Ovary (tissue), 9 donors: ENCODE results near the gene PHACTR1. TPM values are rescaled to one million over a fixed set of nuclear protein-coding genes. Genes with fewer than 3 reads are reported as not detected.

Experiments
- DNase-seq, 5 donors: peaks; one replicate each; pipeline ENCODE4 v3.0.0-alpha.2; 2019 to 2020
- H3K27ac ChIP-seq, 2 donors: fragments of 200-600 bp; one replicate each; pipeline versions ENCODE4 v1.5.1 to v1.8.0; 2019 to 2022
- H3K27me3 ChIP-seq: fragments of 200-600 bp; one replicate; pipeline ENCODE4 v1.8.0; 2022
- H3K36me3 ChIP-seq: fragments of 200-600 bp; sonication (generic); one replicate; pipeline ENCODE4 v1.5.1; 2019
- H3K4me1 ChIP-seq: one replicate; pipeline ENCODE4 v1.8.1; 2013; ENCODE audit warnings: mild to moderate bottlenecking, moderate library complexity; ENCODE audit not compliant: insufficient read depth
- H3K4me3 ChIP-seq: fragments of 200-600 bp; sonication (generic); one replicate; pipeline ENCODE4 v1.5.1; 2017
- H3K9me3 ChIP-seq, 2 donors: fragments of 200-600 bp in 1 of 2; sonication (generic) in 1 of 2; one replicate each; pipeline versions ENCODE4 v1.5.1 to v1.8.1; 2013 to 2019; ENCODE audit warnings: mild to moderate bottlenecking in 1 of 2, moderate library complexity in 1 of 2
- CTCF ChIP-seq, 3 donors: fragments of 450-650 bp in 2 of 3; fragments of 200-600 bp in 1 of 3; IDR thresholded peaks; one replicate each; pipeline versions ENCODE4 v1.5.1 to v1.8.0; 2016 to 2022; ENCODE audit warnings: antibody characterized with exemption in 3 of 3, mild to moderate bottlenecking in 1 of 3
- EP300 ChIP-seq: sonication (generic); formaldehyde crosslinking; IDR thresholded peaks from one replicate; pipeline ENCODE4 v1.6.1; 2017; ENCODE audit warnings: antibody characterized with exemption
- POLR2A ChIP-seq: fragments of 450-650 bp; IDR thresholded peaks from one replicate; pipeline ENCODE4 v1.6.1; 2017; ENCODE audit warnings: antibody characterized with exemption, mild to moderate bottlenecking, moderate library complexity
- WGBS, 3 donors: extraction: QIAGEN DNeasy Blood & Tissue Kit in 1 of 3; methylation state at CpG; one replicate each; pipeline versions ENCODE4 v1.1.5 to v1.1.7; 2013 to 2017; 5-methylcytosine and 5-hydroxymethylcytosine counted together
- intact Hi-C, 4 donors: fragments of 100-400 bp; cut with DNase I; formaldehyde crosslinking; loops; one replicate each; pipeline versions ENCODE4 v1.11.0 to v1.15.1; 2022 to 2023
- polyA plus RNA-seq, 2 donors: library from polyadenylated mRNA; stranded (reverse); fragments of 200-250 nt in 1 of 2; fragments of 350-450 nt in 1 of 2; fragmentation: Illumina TruSeq in 1 of 2; extraction: RNeasy Lipid Tissue Mini Kit (QIAGEN cat#74804) in 1 of 2; gene quantifications; one replicate each; pipeline ENCODE4 v1.2.3, GENCODE V29; 2013 to 2014
- total RNA-seq, 7 donors: library from RNA; depleted of rRNA in 2 of 7; stranded (reverse); fragments of >200 nt in 2 of 7; fragmentation: NEBNext Ultra II Directional in 3 of 7; extraction: Animal tissue kit (Norgen Biotek cat#: 25700) in 3 of 7; gene quantifications; one replicate each; pipeline versions ENCODE4 v1.1.0 to v1.2.4, GENCODE V29; 2016 to 2023
- donor health status: DM: no; HTN: no; CAD: no; lungs with moderate emphysema.
- donor health status: DM: no; HTN: no; CAD: no.
- donor health status: Bipolar disorder and iron deficiency.
- donor health status: DM: yes; HTN: yes; CAD: no.
- donor health status: DM: no; HTN: no; CAD: no.
- donor health status: DM: yes; HTN: yes; CAD: no.

The PHACTR1 gene
- total and polyA plus RNA-seq, 9 donors: 0.48 to 10.9 (median 3.7) TPM

DNA sequence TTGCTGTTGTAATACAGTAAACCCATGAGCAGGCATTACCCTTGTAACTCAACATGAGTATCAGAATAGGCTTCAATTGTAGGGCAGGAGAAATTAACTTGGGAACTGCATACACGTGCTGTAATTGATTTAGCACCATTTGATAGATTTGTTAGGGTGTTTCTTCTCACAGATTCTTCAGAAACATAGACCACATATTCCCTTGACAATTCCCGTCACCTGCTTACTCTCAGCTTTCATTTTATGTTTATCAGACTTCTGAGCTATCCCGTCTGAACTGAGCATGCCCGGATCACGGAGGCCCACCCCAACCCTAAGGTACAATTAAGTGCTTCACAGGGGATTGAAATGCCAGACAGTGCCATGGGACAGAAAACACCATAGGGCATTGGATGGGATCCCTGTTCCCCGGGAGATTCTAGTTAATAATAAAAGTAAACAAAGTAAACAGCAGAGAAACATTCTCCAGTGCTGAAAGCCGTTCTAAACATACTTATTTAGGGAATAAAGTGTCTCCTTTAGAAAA, 179.7 kb downstream of the PHACTR1 start:
- WGBS, 3 donors: 56 to 71% (median 57%) methylated on average over 7 of the region's 7 CpGs
- H3K27ac ChIP-seq: no peak overlapping the region
- no peak for DNase-seq
- H3K4me1 ChIP-seq: no peaks in the 10 kb centered on the region
- no peak for TF ChIP-seq POLR2A
- no peak for TF ChIP-seq CTCF (IDR thresholded peaks at IDR 0.05)
- no peak for TF ChIP-seq EP300
- no peaks in the 10 kb centered on the region for H3K36me3 ChIP-seq
- no peaks in the 10 kb centered on the region for H3K27me3 ChIP-seq
- intact Hi-C loops: no loop called here
- no peak overlapping the region for H3K4me3 ChIP-seq
- H3K9me3 ChIP-seq: no peaks in the 10 kb centered on the region

GRCh38 chr6:12898603-12899002, 182.0 kb downstream of the PHACTR1 start:
- Histone ChIP-seq H3K27ac (no peak overlapping the region), H3K27me3 (no peaks in the 10 kb centered on the region), H3K9me3 (no peaks in the 10 kb centered on the region), H3K4me3 (no peak overlapping the region), H3K36me3 (no peaks in the 10 kb centered on the region), H3K4me1 (no peaks in the 10 kb centered on the region)
- intact Hi-C loops: no loop called here
- TF ChIP-seq POLR2A: no peak
- no peak for TF ChIP-seq EP300
- no peak for TF ChIP-seq CTCF (IDR thresholded peaks at IDR 0.05)
- DNase-seq: no peak
- 88 to 94% (median 90%) methylated on average over 10 of the region's 10 CpGs for WGBS, 3 donors

DNA sequence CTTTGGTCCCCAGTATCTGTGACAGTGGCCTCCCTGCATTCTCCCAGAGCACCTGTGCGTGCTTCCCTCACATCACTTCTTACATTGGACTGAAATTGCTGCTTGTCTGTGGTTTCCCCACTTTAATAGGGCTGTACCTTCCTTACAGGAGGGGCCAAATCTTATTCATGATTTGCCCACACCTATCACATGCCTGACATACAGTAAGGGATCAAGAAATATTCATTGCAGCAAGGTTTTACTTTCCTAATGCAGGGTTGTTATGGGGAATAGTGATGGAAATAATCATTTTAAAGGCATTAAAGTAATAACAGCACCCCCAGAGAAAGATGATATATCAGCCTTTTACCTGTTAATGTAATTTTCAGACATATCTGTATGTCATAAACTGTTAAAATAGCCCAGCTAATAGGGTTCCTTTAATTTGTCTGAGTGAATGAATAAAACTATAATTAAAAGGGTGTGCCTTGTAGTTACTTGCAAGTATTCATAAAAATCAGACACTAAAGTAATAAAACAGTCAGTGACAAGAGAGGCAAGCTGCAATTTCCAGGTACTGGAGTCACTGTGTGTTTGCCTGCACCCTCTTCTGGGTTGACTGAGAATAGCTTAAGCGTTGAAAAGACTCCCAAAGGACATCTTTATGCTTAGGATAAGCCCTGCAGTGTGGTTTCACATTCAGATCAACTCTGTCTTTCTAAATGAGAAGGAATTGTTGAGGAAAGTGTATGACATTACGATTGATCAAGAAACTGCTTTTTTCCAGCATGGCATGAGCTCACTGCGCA, 182.7 kb downstream of the PHACTR1 start:
- Histone ChIP-seq H3K27me3 (no peaks in the 10 kb centered on the region), H3K27ac (no peak overlapping the region), H3K36me3 (no peaks in the 10 kb centered on the region), H3K9me3 (no peaks in the 10 kb centered on the region), H3K4me3 (no peak overlapping the region), H3K4me1 (no peaks in the 10 kb centered on the region)
- no peak for TF ChIP-seq POLR2A
- no peak for TF ChIP-seq CTCF (IDR thresholded peaks at IDR 0.05)
- no peak for TF ChIP-seq EP300
- no peak for DNase-seq
- WGBS, 3 donors: 79 to 87% (median 79%) methylated on average over 4 of the region's 4 CpGs
- intact Hi-C loops: no loop called here

DNA sequence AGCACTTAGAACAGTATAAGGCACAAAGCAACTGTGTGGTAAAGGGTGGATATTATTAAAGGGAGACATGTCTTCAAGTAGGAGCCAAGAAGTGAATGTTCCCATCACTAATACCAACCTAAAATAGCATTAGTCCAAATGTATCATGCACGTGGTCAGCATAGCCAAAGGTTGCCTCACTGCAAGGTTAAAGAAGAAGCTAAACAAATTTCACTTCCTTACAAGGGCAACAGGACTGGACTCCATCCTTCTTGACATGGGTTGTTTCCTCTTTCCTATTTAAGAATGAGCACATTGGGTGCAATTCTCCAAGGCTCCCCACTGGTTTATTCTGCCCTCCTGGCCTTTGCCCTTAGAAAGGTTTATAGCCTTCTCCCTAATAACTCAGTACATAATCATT, 186.7 kb downstream of the PHACTR1 start:
- WGBS, 3 donors: 8 to 12% (median 9%) methylated on average over 1 of the region's 1 CpG
- no peaks in the 10 kb centered on the region for H3K4me1 ChIP-seq
- H3K36me3 ChIP-seq: no peaks in the 10 kb centered on the region
- no peaks in the 10 kb centered on the region for H3K27me3 ChIP-seq
- DNase-seq: no peak
- H3K4me3 ChIP-seq: no peak overlapping the region
- no peak for TF ChIP-seq EP300
- TF ChIP-seq POLR2A: no peak
- TF ChIP-seq CTCF (IDR thresholded peaks at IDR 0.05): no peak
- intact Hi-C loops: no loop called here
- no peak overlapping the region for H3K27ac ChIP-seq
- H3K9me3 ChIP-seq: no peaks in the 10 kb centered on the region
